PC-3 (cell line): Measurements from ENCODE around the gene SMAD3. TPM values are rescaled to one million over a fixed set of nuclear protein-coding genes. Genes with fewer than 3 reads are reported as not detected.

Experiments
- ATAC-seq: fragments of 200-7000 bp; cut with Tn5 transposase; 2 replicates; pipeline ENCODE4 v1.9.1; 2020; ENCODE audit warnings: mild to moderate bottlenecking, moderate library complexity
- BruUV-seq: library from RNA; stranded (reverse); fragments of 400-500 nt; replicated peaks from 2 replicates; lab custom pipeline; 2021; lab: Mats Ljungman, UMichigan
- CTCF ChIA-PET: fragments of 300-600 bp; sonication (Branson Sonifier 250); formaldehyde crosslinking; loops from one replicate; lab custom pipeline; 2022; ENCODE audit warnings: antibody characterized with exemption; lab: Charles Lee
- POLR2A ChIA-PET: fragments of 300-600 bp; sonication (Branson Sonifier 250); formaldehyde crosslinking; loops from one replicate; lab custom pipeline; 2022; ENCODE audit warnings: antibody characterized with exemption; ENCODE audit not compliant: unreplicated experiment; lab: Charles Lee
- DNase-seq: peaks from one replicate; pipeline ENCODE4 v3.0.0-alpha.2; 2015
- H2AFZ ChIP-seq: fragments of 300-600 bp; sonication (generic); 2 replicates; pipeline ENCODE4 v1.6.0; 2016; ENCODE audit warnings: antibody characterized with exemption, low read length
- H3F3A ChIP-seq: fragments of 300-600 bp; sonication (generic); one replicate; pipeline ENCODE4 v1.6.0; 2017; ENCODE audit warnings: antibody characterized with exemption, low read length, control low read depth, mild to moderate bottlenecking; ENCODE audit not compliant: unreplicated experiment
- H3K27ac ChIP-seq: fragments of 300-600 bp; sonication (generic); 2 replicates; pipeline ENCODE4 v1.5.1; 2016; ENCODE audit warnings: mild to moderate bottlenecking, low read length
- H3K27me3 ChIP-seq: fragments of 300-600 bp; sonication (generic); 2 replicates; pipeline ENCODE4 v1.6.1; 2016; ENCODE audit warnings: low read length, mixed read lengths
- H3K36me3 ChIP-seq: fragments of 300-600 bp; sonication (generic); 2 replicates; pipeline ENCODE4 v1.6.1; 2016; ENCODE audit warnings: low read depth, mixed run types, low read length, mixed read lengths
- H3K4me1 ChIP-seq: fragments of 300-600 bp; sonication (generic); 2 replicates; pipeline ENCODE4 v1.5.1; 2016; ENCODE audit warnings: low read length; ENCODE audit not compliant: insufficient read depth
- H3K4me2 ChIP-seq: fragments of 300-600 bp; sonication (generic); 2 replicates; pipeline ENCODE4 v1.6.0; 2016; ENCODE audit warnings: low read length
- H3K4me3 ChIP-seq: fragments of 300-600 bp; sonication (generic); 2 replicates; pipeline ENCODE4 v1.5.1; 2016; ENCODE audit warnings: mild to moderate bottlenecking, low read length, mixed read lengths
- H3K79me2 ChIP-seq: fragments of 300-600 bp; sonication (generic); 2 replicates; pipeline ENCODE4 v1.6.1; 2017; ENCODE audit warnings: low read length, mixed read lengths
- H3K9ac ChIP-seq: fragments of 300-600 bp; sonication (generic); 2 replicates; pipeline ENCODE4 v1.6.0; 2016; ENCODE audit warnings: mild to moderate bottlenecking, low read length
- H3K9me2 ChIP-seq: fragments of 300-600 bp; sonication (generic); replicated peaks from 2 replicates; pipeline ENCODE4 v1.6.1; 2016; ENCODE audit warnings: mixed run types, low read length, mixed read lengths
- H3K9me3 ChIP-seq: fragments of 300-600 bp; sonication (generic); 2 replicates; pipeline ENCODE4 v1.6.1; 2016; ENCODE audit warnings: low read length, mixed read lengths
- H4K20me1 ChIP-seq: fragments of 300-600 bp; sonication (generic); 2 replicates; pipeline ENCODE4 v1.6.1; 2016; ENCODE audit warnings: low read length, mixed read lengths
- EZH2 ChIP-seq: fragments of 300-600 bp; sonication (generic); IDR thresholded peaks from one replicate; pipeline ENCODE4 v1.6.1; 2017; ENCODE audit warnings: antibody characterized with exemption, mild to moderate bottlenecking, low read length; ENCODE audit not compliant: unreplicated experiment
- EZH2phosphoT487 ChIP-seq: fragments of 300-600 bp; sonication (generic); IDR thresholded peaks from 2 replicates; pipeline ENCODE4 v1.6.1; 2018; ENCODE audit warnings: mild to moderate bottlenecking, antibody characterized with exemption, low read length, borderline replicate concordance
- intact Hi-C: fragments of 100-400 bp; cut with micrococcal nuclease; formaldehyde crosslinking; loops from 2 replicates; pipeline ENCODE4 v1.9.0; 2023
- total RNA-seq: library from RNA; depleted of rRNA; stranded (reverse); fragments of >200 nt; gene quantifications from 2 replicates; pipeline ENCODE4 v1.2.3, GENCODE V29; 2014
- TF ChIP-seq, protein P1 (sequence below): fragments of 300-600 bp; sonication (generic); conservative IDR thresholded peaks from 2 replicates; pipeline ENCODE4 v1.5.1; 2017; ENCODE audit warnings: antibody characterized with exemption, low read depth, mild to moderate bottlenecking, low read length

Gene SMAD3
- total RNA-seq, 1 experiment from 2014 or later, result 75.6 TPM

DNA sequence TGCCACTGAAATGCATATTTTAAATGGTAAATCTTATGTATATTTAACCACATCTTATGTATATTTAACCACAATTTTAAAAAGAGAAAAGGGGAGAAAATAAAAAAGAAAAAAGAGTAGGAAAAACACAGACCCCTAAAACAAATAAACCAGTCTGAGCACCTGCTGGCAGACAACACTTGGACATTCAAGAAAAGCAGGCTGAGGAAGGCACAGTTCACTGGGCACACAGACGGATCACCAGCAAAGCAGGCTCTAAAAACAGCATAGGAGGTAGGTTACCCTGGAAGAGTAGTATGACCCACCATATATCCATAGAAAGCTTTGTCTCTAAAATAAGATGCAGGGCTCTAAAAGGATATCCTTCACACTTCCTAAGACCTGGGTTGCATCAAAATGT is 162.0 kb downstream of the SMAD3 start:
- H3K9me3 ChIP-seq, result no peaks in the 10 kb centered on the region
- H3K4me1 ChIP-seq, result peaks cover 13% of the 10 kb centered on the region
- no peaks in the 10 kb centered on the region for H3K79me2 ChIP-seq
- no peak overlapping the region for H3K4me2 ChIP-seq
- BruUV-seq, result no TSS peak
- no peak overlapping the region for H3K27ac ChIP-seq
- no peak overlapping the region for H3K4me3 ChIP-seq
- DNase-seq (no peak), ATAC-seq (no peak)
- H3F3A ChIP-seq, result peaks cover 2% of the 10 kb centered on the region
- H2AFZ ChIP-seq, result no peak overlapping the region
- no peak overlapping the region for H3K9ac ChIP-seq
- TF ChIP-seq, protein P1, sequence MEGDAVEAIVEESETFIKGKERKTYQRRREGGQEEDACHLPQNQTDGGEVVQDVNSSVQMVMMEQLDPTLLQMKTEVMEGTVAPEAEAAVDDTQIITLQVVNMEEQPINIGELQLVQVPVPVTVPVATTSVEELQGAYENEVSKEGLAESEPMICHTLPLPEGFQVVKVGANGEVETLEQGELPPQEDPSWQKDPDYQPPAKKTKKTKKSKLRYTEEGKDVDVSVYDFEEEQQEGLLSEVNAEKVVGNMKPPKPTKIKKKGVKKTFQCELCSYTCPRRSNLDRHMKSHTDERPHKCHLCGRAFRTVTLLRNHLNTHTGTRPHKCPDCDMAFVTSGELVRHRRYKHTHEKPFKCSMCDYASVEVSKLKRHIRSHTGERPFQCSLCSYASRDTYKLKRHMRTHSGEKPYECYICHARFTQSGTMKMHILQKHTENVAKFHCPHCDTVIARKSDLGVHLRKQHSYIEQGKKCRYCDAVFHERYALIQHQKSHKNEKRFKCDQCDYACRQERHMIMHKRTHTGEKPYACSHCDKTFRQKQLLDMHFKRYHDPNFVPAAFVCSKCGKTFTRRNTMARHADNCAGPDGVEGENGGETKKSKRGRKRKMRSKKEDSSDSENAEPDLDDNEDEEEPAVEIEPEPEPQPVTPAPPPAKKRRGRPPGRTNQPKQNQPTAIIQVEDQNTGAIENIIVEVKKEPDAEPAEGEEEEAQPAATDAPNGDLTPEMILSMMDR, result no peak
- peaks cover 9% of the 10 kb centered on the region for H3K36me3 ChIP-seq
- CTCF ChIA-PET, result no interaction called here
- H4K20me1 ChIP-seq, result no peaks in the 10 kb centered on the region
- no peaks in the 10 kb centered on the region for H3K27me3 ChIP-seq
- intact Hi-C loops, result no loop called here
- H3K9me2 ChIP-seq, result no peaks in the 10 kb centered on the region
- POLR2A ChIA-PET, result interaction anchor here (0.7 kb wide), 1 partner anchor 99 kb away, joined by 3 read pairs; no protein-coding TSS in a partner anchor

DNA sequence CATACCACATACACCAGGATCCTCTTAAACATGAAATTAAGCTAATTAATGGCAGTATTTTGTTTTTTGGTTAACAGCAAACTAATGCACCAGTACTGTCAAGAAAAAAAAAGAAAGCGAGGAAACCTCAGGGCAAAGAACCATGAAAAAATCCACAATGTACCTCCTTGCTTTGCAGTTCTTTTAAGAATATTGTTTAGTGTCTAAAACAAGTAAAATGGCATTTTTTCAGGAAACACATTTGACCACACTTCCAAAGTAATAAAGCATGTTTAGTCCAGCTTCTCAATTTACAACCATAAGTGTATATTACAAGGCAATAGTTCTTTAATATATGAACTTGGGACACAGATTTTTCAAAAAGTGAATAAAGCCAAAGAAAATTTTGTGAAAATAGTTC is 162.4 kb downstream of the SMAD3 start:
- no peak for TF ChIP-seq EZH2
- TF ChIP-seq EZH2phosphoT487, result no peak
- TF ChIP-seq, protein P1, result no peak
- H3K79me2 ChIP-seq, result no peaks in the 10 kb centered on the region
- no peak overlapping the region for H3K4me2 ChIP-seq
- no peak overlapping the region for H3K4me3 ChIP-seq
- H4K20me1 ChIP-seq, result no peaks in the 10 kb centered on the region
- POLR2A ChIA-PET, result interaction anchor here (0.7 kb wide), 1 partner anchor 100 kb away, joined by 3 read pairs; no protein-coding TSS in a partner anchor
- peaks cover 13% of the 10 kb centered on the region for H3K4me1 ChIP-seq
- H3K27ac ChIP-seq, result no peak overlapping the region
- ATAC-seq (no peak), DNase-seq (no peak)
- H3K27me3 ChIP-seq, result no peaks in the 10 kb centered on the region
- intact Hi-C loops, result no loop called here
- CTCF ChIA-PET, result no interaction called here
- H3K9me2 ChIP-seq, result no peaks in the 10 kb centered on the region
- BruUV-seq, result no TSS peak
- H3F3A ChIP-seq, result peaks cover 2% of the 10 kb centered on the region
- no peak overlapping the region for H3K9ac ChIP-seq
- no peaks in the 10 kb centered on the region for H3K9me3 ChIP-seq
- H2AFZ ChIP-seq, result no peak overlapping the region
- peaks cover 12% of the 10 kb centered on the region for H3K36me3 ChIP-seq

DNA sequence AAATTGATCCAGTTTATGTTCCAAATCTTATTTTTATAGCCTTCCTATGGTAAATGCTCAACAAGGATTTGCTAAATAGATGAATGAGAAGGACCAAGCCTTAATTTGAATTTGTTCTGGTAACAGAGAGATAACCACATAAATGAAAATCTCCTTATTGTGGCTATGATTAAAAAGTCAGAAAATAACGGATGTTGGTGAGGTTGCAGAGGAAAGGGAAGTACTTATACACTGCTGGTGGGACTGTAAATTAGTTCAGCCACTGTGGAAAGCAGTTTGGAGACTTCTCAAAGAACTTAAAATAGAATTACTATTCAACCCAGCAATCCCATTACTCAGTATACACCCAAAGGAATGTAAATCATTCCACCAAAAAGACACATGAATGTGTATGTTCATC is 162.9 kb downstream of the SMAD3 start:
- no peaks in the 10 kb centered on the region for H3K79me2 ChIP-seq
- no TSS peak for BruUV-seq
- no peak overlapping the region for H3K4me2 ChIP-seq
- no peaks in the 10 kb centered on the region for H3K27me3 ChIP-seq
- peaks cover 2% of the 10 kb centered on the region for H3F3A ChIP-seq
- ChIA-PET POLR2A (interaction anchor here (0.7 kb wide), 1 partner anchor 100 kb away, joined by 3 read pairs; no protein-coding TSS in a partner anchor), CTCF (no interaction called here)
- intact Hi-C loops, result no loop called here
- peaks cover 16% of the 10 kb centered on the region for H3K36me3 ChIP-seq
- no peak for ATAC-seq
- H3K9me3 ChIP-seq, result no peaks in the 10 kb centered on the region
- TF ChIP-seq, protein P1, result no peak
- TF ChIP-seq EZH2 (no peak), EZH2phosphoT487 (no peak)
- no peak overlapping the region for H3K27ac ChIP-seq
- H3K4me3 ChIP-seq, result no peak overlapping the region
- no peaks in the 10 kb centered on the region for H3K9me2 ChIP-seq
- DNase-seq, result no peak
- H3K4me1 ChIP-seq, result peaks cover 13% of the 10 kb centered on the region
- H2AFZ ChIP-seq, result no peak overlapping the region
- no peaks in the 10 kb centered on the region for H4K20me1 ChIP-seq
- no peak overlapping the region for H3K9ac ChIP-seq
